Measurements from ENCODE around the gene KIAA1217.

The KIAA1217 gene

GRCh38 chr10:24360282-24361127 lies 151.6 kb downstream of the KIAA1217 start:
- H3K4me3 ChIP-seq (ENCODE audit: low read depth, low read length), result no peak overlapping the region
- in situ Hi-C loops (cut with HindIII; ENCODE audit: low sequenced_read_pairs), result no loop called here
- TF ChIP-seq CTCF (IDR thresholded peaks at IDR 0.05; ENCODE audit: low read depth, low read length, missing control alignments), result peak; percentile 81
- DNase-seq (ENCODE audit: low read depth), result peak; percentile 66

GRCh38 chr10:24363070-24363469 lies 154.1 kb downstream of the KIAA1217 start:
- no peak for TF ChIP-seq CTCF (IDR thresholded peaks at IDR 0.05; ENCODE audit: low read depth, low read length, missing control alignments)
- in situ Hi-C loops (cut with HindIII; ENCODE audit: low sequenced_read_pairs), result no loop called here
- H3K4me3 ChIP-seq (ENCODE audit: low read depth, low read length), result no peak overlapping the region
- DNase-seq (ENCODE audit: low read depth), result no peak

GRCh38 chr10:24367688-24368087 lies 158.8 kb downstream of the KIAA1217 start:
- H3K4me3 ChIP-seq (ENCODE audit: low read depth, low read length), result no peak overlapping the region
- in situ Hi-C loops (cut with HindIII; ENCODE audit: low sequenced_read_pairs), result no loop called here
- TF ChIP-seq CTCF (IDR thresholded peaks at IDR 0.05; ENCODE audit: low read depth, low read length, missing control alignments), result no peak
- DNase-seq (ENCODE audit: low read depth), result no peak

GRCh38 chr10:24370877-24371276 lies 161.9 kb downstream of the KIAA1217 start:
- in situ Hi-C loops (cut with HindIII; ENCODE audit: low sequenced_read_pairs), result no loop called here
- no peak for DNase-seq (ENCODE audit: low read depth)
- no peak for TF ChIP-seq CTCF (IDR thresholded peaks at IDR 0.05; ENCODE audit: low read depth, low read length, missing control alignments)
- no peak overlapping the region for H3K4me3 ChIP-seq (ENCODE audit: low read depth, low read length)

GRCh38 chr10:24371396-24371795 lies 162.5 kb downstream of the KIAA1217 start:
- in situ Hi-C loops (cut with HindIII; ENCODE audit: low sequenced_read_pairs), result no loop called here
- H3K4me3 ChIP-seq (ENCODE audit: low read depth, low read length), result no peak overlapping the region
- DNase-seq (ENCODE audit: low read depth), result no peak
- no peak for TF ChIP-seq CTCF (IDR thresholded peaks at IDR 0.05; ENCODE audit: low read depth, low read length, missing control alignments)

GRCh38 chr10:24374134-24374915 lies 165.4 kb downstream of the KIAA1217 start:
- TF ChIP-seq CTCF (IDR thresholded peaks at IDR 0.05; ENCODE audit: low read depth, low read length, missing control alignments), result no peak
- peak; percentile 70 for DNase-seq (ENCODE audit: low read depth)

More at GRCh38 chr10:24374134-24374915, 165.4 kb downstream of the KIAA1217 start:
- in situ Hi-C loops (cut with HindIII; ENCODE audit: low sequenced_read_pairs), result no loop called here
- H3K4me3 ChIP-seq (ENCODE audit: low read depth, low read length), result no peak overlapping the region

Measured in astrocyte of the cerebellum (primary cell).